ENCODE measurements around the gene FUBP3. TPM values are rescaled to one million over a fixed set of nuclear protein-coding genes. Genes with fewer than 3 reads are reported as not detected.

FUBP3 gene
- total RNA-seq, 4 donors from 2014 or later, result 33.1 to 59.9 (median 37.8) TPM

GRCh38 chr9:130659699-130660248 lies 80.4 kb downstream of the FUBP3 start:
- WGBS, 2 donors, result 1 to 3% methylated on average over 51 to 53 of the region's 58 CpGs
- H3K27me3 ChIP-seq, result peaks cover 4 to 99% of the 10 kb centered on the region in 2 donors
- no peak overlapping the region for H3K27ac ChIP-seq
- peaks cover 0 to 13% (median 0%) of the 10 kb centered on the region in 4 donors for H3K9me3 ChIP-seq
- H3K4me3 ChIP-seq, result peak overlapping the region in 1 of 4 donors; percentile 50
- TF ChIP-seq EP300 (IDR thresholded peaks at IDR 0.05) (no peak), POLR2A (IDR thresholded peaks at IDR 0.05) (no peak), CTCF (IDR thresholded peaks at IDR 0.05) (no peak)
- H3K36me3 ChIP-seq, result peaks cover 0 to 7% (median 0%) of the 10 kb centered on the region in 3 donors
- peaks cover 0 to 59% (median 36%) of the 10 kb centered on the region in 4 donors for H3K4me1 ChIP-seq
- no peak for DNase-seq (ENCODE audit: low spot score in 2 of 2)

GRCh38 chr9:130660326-130660682 lies 80.9 kb downstream of the FUBP3 start:
- Histone ChIP-seq H3K4me1 (peaks cover 0 to 65% (median 40%) of the 10 kb centered on the region in 4 donors), H3K9me3 (peaks cover 0 to 13% (median 0%) of the 10 kb centered on the region in 4 donors), H3K4me3 (peak overlapping the region; percentile 4 to 50 (median 26)), H3K36me3 (peaks cover 0 to 7% (median 0%) of the 10 kb centered on the region in 3 donors), H3K27me3 (peaks cover 4 to 99% of the 10 kb centered on the region in 2 donors), H3K27ac (no peak overlapping the region)
- 0 to 1% methylated on average over 25 to 31 of the region's 33 CpGs for WGBS, 2 donors
- no peak for DNase-seq (ENCODE audit: low spot score in 2 of 2)
- no peak for TF ChIP-seq CTCF (IDR thresholded peaks at IDR 0.05)
- no peak for TF ChIP-seq EP300 (IDR thresholded peaks at IDR 0.05)
- TF ChIP-seq POLR2A (IDR thresholded peaks at IDR 0.05), result no peak

- Histone ChIP-seq H3K36me3 (peaks cover 0 to 7% (median 0%) of the 10 kb centered on the region in 3 donors), H3K4me3 (peak overlapping the region; percentile 4 to 50 (median 26)), H3K4me1 (peaks cover 0 to 70% (median 44%) of the 10 kb centered on the region in 4 donors), H3K27me3 (peaks cover 4 to 100% of the 10 kb centered on the region in 2 donors), H3K27ac (no peak overlapping the region), H3K9me3 (peaks cover 0 to 13% (median 0%) of the 10 kb centered on the region in 4 donors)
- no peak for DNase-seq (ENCODE audit: low spot score in 2 of 2)
- WGBS, 2 donors, result 0 to 1% methylated on average over 44 to 76 of the region's 82 CpGs
- TF ChIP-seq EP300 (IDR thresholded peaks at IDR 0.05), result no peak
- TF ChIP-seq POLR2A (IDR thresholded peaks at IDR 0.05), result no peak
- no peak for TF ChIP-seq CTCF (IDR thresholded peaks at IDR 0.05)
Measured at GRCh38 chr9:130660683-130661450, 81.5 kb downstream of the FUBP3 start.

- Histone ChIP-seq H3K4me3 (no peak overlapping the region), H3K36me3 (peaks cover 0 to 7% (median 0%) of the 10 kb centered on the region in 3 donors), H3K27ac (no peak overlapping the region), H3K27me3 (peaks cover 6 to 100% of the 10 kb centered on the region in 2 donors), H3K9me3 (peaks cover 0 to 13% (median 0%) of the 10 kb centered on the region in 4 donors), H3K4me1 (peaks cover 0 to 77% (median 50%) of the 10 kb centered on the region in 4 donors)
- TF ChIP-seq EP300 (IDR thresholded peaks at IDR 0.05) (no peak), POLR2A (IDR thresholded peaks at IDR 0.05) (no peak), CTCF (IDR thresholded peaks at IDR 0.05) (no peak)
- 3 to 9% methylated on average over 37 to 45 of the region's 47 CpGs for WGBS, 2 donors
- no peak for DNase-seq (ENCODE audit: low spot score in 2 of 2)
Measured at GRCh38 chr9:130661451-130662098, 82.2 kb downstream of the FUBP3 start.

All from tibial nerve (tissue), 4 donors.